Lung (tissue), 12 donors: ENCODE results near the gene NCBP3. TPM values are rescaled to one million over a fixed set of nuclear protein-coding genes. Genes with fewer than 3 reads are reported as not detected.
"Not testable (repeated sequence)": the region's sequence is repeated elsewhere in the genome, so short reads cannot be mapped to it uniquely, and the experiment has no call there.

Experiments used
- ATAC-seq: fragments of 200-7000 bp; cut with Tn5 transposase; one replicate; pipeline ENCODE4 v1.9.1; 2020; ENCODE audit warnings: moderate number of reproducible peaks; ENCODE audit not compliant: insufficient read depth, low FRiP score
- DNase-seq, 3 donors: peaks; one replicate each; pipeline ENCODE4 v3.0.0-alpha.2; 2013 to 2017
- H3K27ac ChIP-seq, 2 donors: one replicate each; pipeline ENCODE4 v1.5.1; 2013; ENCODE audit warnings: mild to moderate bottlenecking in 2 of 2, moderate library complexity in 2 of 2, control low read depth in 1 of 2, inconsistent platforms in 1 of 2, low read depth in 1 of 2, low read length in 1 of 2
- H3K27me3 ChIP-seq, 3 donors: one replicate each; pipeline ENCODE4 v1.5.1; 2013; ENCODE audit warnings: low read length in 2 of 3; ENCODE audit not compliant: control insufficient read depth in 3 of 3, insufficient read depth in 3 of 3
- H3K36me3 ChIP-seq, 4 donors: one replicate each; pipeline ENCODE4 v1.5.1; 2013; ENCODE audit warnings: low read length in 4 of 4, mild to moderate bottlenecking in 1 of 4, moderate library complexity in 1 of 4; ENCODE audit not compliant: control insufficient read depth in 4 of 4, insufficient read depth in 4 of 4
- H3K4me1 ChIP-seq, 5 donors: one replicate each; pipeline ENCODE4 v1.5.1; 2013; ENCODE audit warnings: low read length in 5 of 5, mild to moderate bottlenecking in 2 of 5, moderate library complexity in 1 of 5; ENCODE audit not compliant: control insufficient read depth in 5 of 5, insufficient read depth in 5 of 5
- H3K4me3 ChIP-seq: one replicate; pipeline ENCODE4 v1.5.1; 2013; ENCODE audit warnings: mild to moderate bottlenecking, control low read depth, moderate library complexity
- H3K9ac ChIP-seq, 2 donors: one replicate each; pipeline ENCODE4 v1.5.1; 2013; ENCODE audit warnings: low read length in 2 of 2, control low read depth in 1 of 2; ENCODE audit not compliant: insufficient read depth in 1 of 2
- H3K9me3 ChIP-seq, 4 donors: one replicate each; pipeline ENCODE4 v1.5.1; 2013; ENCODE audit warnings: low read length in 3 of 4, mild to moderate bottlenecking in 1 of 4, moderate library complexity in 1 of 4; ENCODE audit not compliant: control insufficient read depth in 4 of 4, insufficient read depth in 3 of 4
- CTCF ChIP-seq: IDR thresholded peaks from 2 replicates; pipeline ENCODE4 v1.5.1; 2012; ENCODE audit warnings: mild to moderate bottlenecking; ENCODE audit errors: control extremely low read depth, extremely low read depth
- WGBS, 2 donors: extraction: QIAGEN DNeasy Blood & Tissue Kit; methylation state at CpG; one replicate each; pipeline ENCODE4 v1.1.7; 2013; 5-methylcytosine and 5-hydroxymethylcytosine counted together
- polyA plus RNA-seq, 2 donors: library from polyadenylated mRNA; stranded (reverse); fragments of 200-250 nt; gene quantifications; one replicate each; pipeline ENCODE4 v1.2.1, GENCODE V29; 2013
- total RNA-seq, 2 donors: library from RNA; depleted of rRNA in 1 of 2; stranded (reverse); fragments of >200 nt in 1 of 2; gene quantifications; one replicate each; pipeline ENCODE4 v1.2.1, GENCODE V29; 2014 to 2021
- donor health status: control.
- donor health status: control.
- donor health status: Bipolar disorder and iron deficiency.
- donor health status: healthy.
- donor health status: DM: yes; HTN: yes; CAD: no.

Gene NCBP3
- total and polyA plus RNA-seq, 4 donors: 15.9 to 49.4 (median 26.0) TPM

GRCh38 chr17:3846437-3847164 is 555 bp upstream of the NCBP3 start:
- Histone ChIP-seq H3K4me1 (peaks cover 0 to 5% (median 0%) of the 10 kb centered on the region in 5 donors), H3K9ac (no peak overlapping the region), H3K27me3 (no peaks in the 10 kb centered on the region), H3K9me3 (no peaks in the 10 kb centered on the region), H3K36me3 (peaks cover 0 to 15% (median 7%) of the 10 kb centered on the region in 4 donors), H3K27ac (no peak overlapping the region), H3K4me3 (no peak overlapping the region)
- no peak for TF ChIP-seq CTCF
- 48% methylated on average over 17 of the region's 17 CpGs for whole genome bisulfite sequencing, 2 donors
- DNase-seq: no peak
- ATAC-seq: no peak

GRCh38 chr17:3845291-3845620 is 790 bp downstream of the NCBP3 start:
- ATAC-seq: no peak
- Histone ChIP-seq H3K27ac (peak overlapping the region; percentile 94 to 96), H3K4me3 (peak overlapping the region; percentile 91), H3K36me3 (peaks cover 0 to 15% (median 8%) of the 10 kb centered on the region in 4 donors), H3K9me3 (no peaks in the 10 kb centered on the region), H3K4me1 (peaks cover 0 to 5% (median 0%) of the 10 kb centered on the region in 5 donors), H3K27me3 (no peaks in the 10 kb centered on the region), H3K9ac (peak overlapping the region; percentile 76 to 77)
- DNase-seq: no peak
- no peak for TF ChIP-seq CTCF
- 0 to 1% methylated on average over 8 of the region's 8 CpGs for WGBS, 2 donors

GRCh38 chr17:3844556-3844955 is 1.5 kb downstream of the NCBP3 start:
- H3K27me3 ChIP-seq, H3K4me3 ChIP-seq, H3K4me1 ChIP-seq, DNase-seq, H3K9me3 ChIP-seq, H3K27ac ChIP-seq, H3K9ac ChIP-seq, ATAC-seq: not testable (repeated sequence)
- H3K36me3 ChIP-seq: peaks cover 6 to 21% (median 13%) of the 10 kb centered on the region in 4 donors
- WGBS, 2 donors: 95% methylated on average over 19 of the region's 19 CpGs

GRCh38 chr17:3843935-3844516 is 2.0 kb downstream of the NCBP3 start:
- peak in 1 of 3 donors; percentile 12 for DNase-seq
- whole genome bisulfite sequencing, 2 donors: 25 to 31% methylated on average over 3 of the region's 3 CpGs
- TF ChIP-seq CTCF: peak; percentile 30
- no peaks in the 10 kb centered on the region for H3K9me3 ChIP-seq
- H3K36me3 ChIP-seq: peaks cover 7 to 23% (median 15%) of the 10 kb centered on the region in 4 donors
- H3K27me3 ChIP-seq: no peaks in the 10 kb centered on the region
- peaks cover 0 to 5% (median 0%) of the 10 kb centered on the region in 5 donors for H3K4me1 ChIP-seq
- H3K4me3 ChIP-seq: no peak overlapping the region
- H3K27ac ChIP-seq: no peak overlapping the region
- no peak for ATAC-seq
- no peak overlapping the region for H3K9ac ChIP-seq
